Stimulated activated CD4-positive, alpha-beta T cell treated with anti-CD3 and anti-CD28 coated beads, Interleukin-4, amount 100 ng/mL, for 1 hour (primary cell): ENCODE results near the gene ASIP.
"Not testable (repeated sequence)": the region's sequence is repeated elsewhere in the genome, so short reads cannot be mapped to it uniquely, and the experiment has no call there.

ENCODE experiments used
- DNase-seq: peaks from one replicate; pipeline ENCODE4 v3.0.0-alpha.2; 2020

ASIP gene

DNA sequence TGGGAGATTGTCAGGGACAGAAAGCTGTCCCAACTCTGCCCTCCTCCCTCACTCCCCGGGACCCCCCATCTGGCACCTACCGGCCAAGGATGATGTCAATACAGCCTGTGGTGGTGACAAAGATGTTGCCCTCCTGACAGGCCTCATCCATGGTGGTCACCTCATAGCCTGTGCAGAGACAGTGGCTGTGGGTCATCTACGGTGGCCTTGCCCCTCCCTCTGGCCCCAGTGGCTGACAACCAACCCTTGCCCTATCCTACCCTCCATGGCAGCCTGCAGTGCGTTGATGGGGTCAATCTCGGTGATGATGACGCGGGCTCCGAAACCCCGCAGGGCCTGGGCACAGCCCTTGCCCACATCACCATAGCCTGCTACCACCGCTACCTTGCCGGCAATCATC is 49.2 kb downstream of the ASIP start:
- no peak for DNase-seq

DNA sequence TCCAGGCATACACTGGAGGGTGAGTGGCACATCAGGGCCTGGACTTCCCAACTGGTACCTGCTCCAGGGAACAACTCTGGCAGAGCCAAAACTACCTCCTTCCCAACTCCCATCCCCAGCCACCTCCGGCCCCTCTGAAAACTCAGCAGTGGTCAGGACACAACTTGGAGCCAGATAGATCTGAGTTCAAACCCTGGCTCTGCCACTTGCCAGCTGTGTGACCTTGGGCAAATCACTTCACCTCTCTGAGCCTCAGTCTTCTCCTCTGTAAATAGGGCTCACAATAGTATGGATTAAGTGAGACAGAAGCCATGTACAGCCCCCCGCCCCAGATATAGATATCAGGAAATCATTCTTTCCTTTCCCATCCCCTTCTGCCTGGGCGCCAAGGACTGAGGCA is 51.3 kb downstream of the ASIP start:
- no peak for DNase-seq

DNA sequence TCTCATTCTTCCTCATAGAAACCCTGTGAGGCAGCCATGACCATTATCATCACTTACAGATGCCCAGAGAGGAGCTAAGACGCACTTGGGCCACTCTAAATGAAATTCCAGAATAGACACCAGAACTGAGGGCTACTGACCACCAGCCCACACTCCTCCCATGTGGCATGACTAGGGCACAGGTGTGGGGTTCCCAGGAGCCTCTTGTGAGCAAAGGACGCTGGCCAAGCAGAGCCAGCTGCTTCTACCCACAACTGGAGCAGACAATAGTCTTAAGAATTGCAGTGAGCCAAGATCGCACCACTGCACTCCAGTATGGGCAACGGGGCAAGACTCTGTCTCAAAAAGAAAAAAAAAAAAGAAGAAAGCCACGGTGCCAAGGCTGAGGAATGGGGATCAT is 51.9 kb downstream of the ASIP start:
- no peak for DNase-seq

DNA sequence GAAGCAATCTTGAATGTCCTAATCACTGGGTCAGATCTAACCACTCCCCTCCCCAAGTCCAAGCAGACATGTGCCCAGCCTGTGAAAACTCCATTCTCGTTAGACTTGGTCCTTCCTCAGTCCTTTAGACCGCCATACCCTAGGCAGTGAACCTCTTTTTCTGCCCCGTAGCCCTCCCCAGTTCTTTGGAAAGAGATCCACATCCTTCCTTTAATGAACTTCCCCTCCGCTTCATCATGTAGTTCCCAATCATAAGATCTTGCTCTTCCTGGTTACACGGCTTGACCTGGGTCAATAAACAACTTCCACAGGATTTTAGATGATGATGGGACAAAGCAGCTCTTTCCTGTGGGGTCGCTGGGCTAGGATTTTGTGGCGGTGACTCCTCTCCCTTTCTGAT is 52.4 kb downstream of the ASIP start:
- no peak for DNase-seq

DNA sequence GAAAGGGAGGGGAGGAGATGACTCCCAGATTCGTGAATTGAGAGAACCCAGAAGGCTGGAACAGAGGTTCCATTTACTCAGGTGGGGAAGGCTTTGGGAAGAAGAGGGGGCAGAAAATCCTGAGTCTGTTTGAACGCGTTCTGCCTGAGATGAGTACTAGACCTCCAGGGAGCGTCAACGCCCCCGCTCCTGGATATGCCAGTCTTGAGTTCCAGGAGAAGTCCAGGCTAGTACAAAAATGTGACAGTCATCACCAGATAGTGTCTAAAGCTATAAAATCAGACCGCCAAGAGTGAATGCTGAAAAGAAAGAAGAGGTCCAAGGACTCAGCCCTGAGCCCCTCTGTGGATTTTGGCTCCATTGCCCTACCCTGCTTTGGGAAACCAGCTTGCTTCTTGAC is 53.3 kb downstream of the ASIP start:
- DNase-seq: no peak

DNA sequence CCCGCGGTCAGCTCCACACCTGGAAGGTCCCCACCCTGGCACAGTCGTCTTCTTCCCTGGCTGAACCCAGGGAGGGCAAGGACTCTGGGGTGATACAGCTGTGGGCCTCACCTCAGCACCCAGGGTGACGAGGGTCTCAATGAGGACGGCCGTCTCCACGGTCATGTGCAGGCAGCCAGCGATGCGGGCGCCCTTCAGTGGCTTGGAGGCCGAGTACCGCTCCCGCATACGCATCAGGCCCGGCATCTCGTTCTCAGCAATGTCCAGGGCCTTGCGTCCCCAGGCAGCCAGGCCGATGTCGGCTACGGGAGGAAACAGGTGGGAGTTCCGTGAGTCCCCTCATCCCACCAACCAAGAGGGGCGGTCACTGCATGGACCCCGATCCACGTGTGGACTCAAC is 54.1 kb downstream of the ASIP start:
- no peak for DNase-seq

DNA sequence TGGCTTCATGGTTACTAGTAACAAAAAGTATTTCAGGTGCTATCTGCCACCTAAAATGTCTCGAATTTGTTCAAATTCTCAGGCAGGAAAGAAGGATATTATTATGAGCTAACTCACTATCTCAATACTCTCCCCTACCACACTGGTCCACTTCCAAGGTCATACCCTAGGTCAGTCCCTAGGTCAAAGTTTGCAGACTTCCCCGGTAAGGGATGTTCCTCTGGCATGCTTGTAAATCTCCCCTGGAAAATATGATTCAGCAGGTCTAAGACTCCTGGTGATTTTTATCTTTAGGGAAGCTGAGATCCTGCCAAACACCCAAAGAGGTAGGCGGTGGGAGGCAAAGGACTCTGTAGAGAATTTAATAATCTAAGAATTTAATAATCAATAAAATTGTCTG is 55.2 kb downstream of the ASIP start:
- DNase-seq: no peak

DNA sequence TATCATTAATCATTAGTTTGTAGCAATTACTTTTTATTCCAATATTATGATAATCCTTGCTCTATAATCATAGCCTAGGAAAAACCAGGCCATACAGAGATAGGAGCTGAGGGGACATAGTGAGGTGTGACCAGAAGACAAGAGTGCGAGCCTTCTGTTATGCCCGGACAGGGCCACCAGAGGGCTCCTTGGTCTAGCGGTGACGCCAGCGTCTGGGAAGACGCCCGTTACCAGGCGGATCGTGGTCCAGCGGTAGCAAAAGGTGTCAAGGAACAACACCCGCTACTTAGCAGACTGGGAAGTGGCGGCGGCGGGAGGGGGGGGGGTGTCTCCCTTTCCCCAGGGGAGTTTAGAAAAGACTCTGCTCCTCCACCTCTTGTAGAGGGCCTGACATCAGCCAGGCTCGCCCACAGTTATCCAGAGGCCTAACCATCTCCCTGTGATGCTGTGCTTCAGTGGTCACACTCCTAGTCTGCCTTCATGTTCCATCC is 57.1 kb downstream of the ASIP start:
- DNase-seq: not testable (repeated sequence)

DNA sequence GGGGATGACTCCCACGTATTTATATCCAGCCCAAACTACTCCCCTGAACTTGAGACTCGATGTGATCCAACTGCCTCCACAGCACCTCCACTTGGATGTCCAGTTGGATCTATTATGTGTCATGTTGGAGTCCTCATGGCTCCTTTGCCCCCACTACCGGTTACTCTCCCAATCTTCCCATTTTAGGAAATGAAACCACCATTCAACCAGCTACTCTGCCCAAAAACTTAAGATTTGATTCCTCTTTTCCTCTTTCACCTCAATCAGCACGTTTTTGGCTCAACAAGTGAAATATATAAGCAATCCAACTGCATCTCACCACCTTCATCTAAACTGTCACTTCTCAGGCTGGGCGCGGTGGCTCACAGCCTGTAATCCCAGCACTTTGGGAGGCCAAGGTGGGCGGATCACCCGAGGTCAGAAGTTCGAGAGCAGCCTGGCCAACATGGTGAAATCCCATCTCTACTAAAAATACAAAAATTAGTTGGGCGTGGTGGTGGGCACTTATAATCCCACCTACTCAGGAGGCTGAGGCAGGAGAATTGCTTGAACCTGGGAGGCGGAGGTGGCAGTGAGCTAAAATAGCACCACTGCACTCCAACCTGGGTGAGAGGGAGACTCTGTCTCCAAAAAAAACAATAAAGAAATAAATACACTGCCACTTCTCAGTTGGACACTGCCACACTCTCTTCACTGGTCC is 58.5 kb downstream of the ASIP start:
- no peak for DNase-seq

DNA sequence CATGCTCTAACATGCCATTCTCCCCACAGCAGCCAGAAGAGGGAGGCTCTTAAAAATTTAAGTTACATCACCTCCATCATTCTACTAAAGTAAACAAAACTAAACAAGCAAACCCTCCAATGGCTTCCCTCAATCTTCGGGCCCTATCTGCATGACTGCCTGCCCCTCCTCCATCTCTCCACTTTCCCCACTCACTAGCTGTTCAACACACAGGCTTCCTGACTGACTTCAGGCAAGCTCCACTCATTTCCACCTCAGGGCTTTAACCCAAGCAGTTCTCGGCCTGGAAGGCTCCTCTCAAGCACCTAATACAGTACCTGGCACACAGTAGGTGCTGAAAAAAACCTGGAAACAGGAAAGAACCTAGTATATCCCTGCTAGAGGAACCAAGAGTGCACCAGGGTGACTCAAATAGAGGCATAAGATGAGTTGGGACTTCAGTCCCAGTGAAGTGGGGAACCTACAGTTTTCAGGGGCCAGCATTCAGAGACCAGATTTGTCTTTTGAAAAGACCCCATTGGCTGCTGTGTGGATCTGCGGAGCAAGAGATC is 59.1 kb downstream of the ASIP start:
- no peak for DNase-seq

DNA sequence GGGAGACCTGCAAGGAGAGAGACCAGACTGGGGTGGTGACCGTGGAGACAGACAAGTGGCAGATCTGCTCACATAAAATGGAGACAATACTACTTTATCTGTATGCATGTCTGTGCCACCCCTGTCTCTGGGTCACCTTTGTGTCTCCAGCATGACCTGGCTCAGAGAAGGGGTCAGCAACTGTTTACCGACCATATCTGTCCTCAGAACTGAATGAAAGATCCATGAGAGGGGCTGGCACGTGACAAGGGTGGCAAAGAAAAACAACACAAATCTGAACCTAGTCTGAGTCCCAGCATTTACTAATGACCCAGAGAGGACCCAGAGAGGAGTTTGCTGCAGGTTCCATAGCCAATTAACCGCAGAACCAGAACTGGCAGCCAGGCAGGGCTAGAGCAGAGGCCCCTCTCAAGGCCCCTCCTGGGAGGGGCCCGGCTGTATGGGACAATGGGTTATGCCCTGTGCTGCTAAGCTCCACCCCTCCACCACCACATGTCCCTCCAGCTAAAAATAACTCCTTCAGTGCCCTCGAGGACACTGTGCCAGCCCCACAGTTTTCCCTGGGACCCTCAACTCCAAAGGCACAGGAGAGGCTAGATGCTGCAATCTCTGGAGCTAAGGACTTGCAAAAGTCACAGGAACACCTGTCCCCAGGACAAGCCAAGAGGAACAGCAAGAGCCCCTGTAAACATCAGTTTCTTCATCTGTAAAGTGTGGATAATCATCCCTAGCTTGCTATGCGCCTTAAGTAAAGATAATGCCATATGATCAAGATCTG is 59.8 kb downstream of the ASIP start:
- DNase-seq: no peak

DNA sequence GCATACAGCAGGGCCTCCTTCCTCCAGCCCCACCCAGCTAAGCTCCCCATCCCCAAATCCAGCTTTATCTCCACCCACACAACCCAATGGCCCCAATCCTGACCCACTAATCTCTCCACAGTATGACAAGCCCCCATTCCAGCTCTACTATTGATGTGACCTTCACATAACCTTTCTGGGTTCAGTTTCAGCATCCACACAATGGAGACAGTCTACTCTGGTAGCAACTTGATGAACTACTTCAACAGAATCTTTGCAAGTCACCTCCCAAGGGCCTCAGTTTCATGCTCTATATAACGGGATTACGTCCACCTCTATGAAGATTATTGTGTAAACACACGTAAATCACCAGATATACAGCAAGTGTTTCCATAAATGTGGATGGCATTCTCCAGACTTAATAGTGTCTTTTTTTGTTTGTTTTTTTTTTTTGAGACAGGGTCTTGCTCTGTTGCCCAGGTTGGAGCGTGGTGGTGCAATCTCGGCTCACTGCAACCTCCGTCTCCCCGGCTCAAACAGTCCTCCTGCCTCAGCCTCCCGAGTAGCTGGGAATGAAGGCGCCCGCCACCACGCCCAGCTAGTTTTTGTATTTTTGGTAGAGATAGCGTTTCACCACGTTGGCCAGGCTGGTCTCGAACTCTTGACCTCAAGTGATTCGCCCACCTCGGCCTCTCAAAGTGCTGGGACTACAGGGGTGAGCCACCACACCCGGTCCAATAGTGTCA is 60.5 kb downstream of the ASIP start:
- no peak for DNase-seq

DNA sequence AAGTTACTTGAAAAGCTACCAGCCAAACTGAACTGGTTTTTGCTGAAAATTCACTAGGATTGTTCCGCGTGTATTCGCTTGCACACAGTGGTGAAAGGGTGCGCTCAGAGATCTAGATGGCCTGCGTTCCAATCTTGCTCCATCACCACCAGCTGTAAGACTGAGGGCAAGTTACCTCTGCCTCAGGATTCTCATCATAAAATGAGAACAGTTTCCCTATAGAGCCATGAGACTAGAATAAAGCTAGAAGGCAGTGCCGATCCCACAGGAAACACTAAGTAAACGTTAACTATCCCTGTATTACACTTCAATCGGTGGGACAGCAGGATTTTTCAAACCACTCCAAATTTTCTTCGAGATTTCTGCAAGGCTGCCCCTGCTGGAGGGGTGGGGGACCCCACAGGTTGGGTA is 61.1 kb downstream of the ASIP start:
- DNase-seq: no peak

DNA sequence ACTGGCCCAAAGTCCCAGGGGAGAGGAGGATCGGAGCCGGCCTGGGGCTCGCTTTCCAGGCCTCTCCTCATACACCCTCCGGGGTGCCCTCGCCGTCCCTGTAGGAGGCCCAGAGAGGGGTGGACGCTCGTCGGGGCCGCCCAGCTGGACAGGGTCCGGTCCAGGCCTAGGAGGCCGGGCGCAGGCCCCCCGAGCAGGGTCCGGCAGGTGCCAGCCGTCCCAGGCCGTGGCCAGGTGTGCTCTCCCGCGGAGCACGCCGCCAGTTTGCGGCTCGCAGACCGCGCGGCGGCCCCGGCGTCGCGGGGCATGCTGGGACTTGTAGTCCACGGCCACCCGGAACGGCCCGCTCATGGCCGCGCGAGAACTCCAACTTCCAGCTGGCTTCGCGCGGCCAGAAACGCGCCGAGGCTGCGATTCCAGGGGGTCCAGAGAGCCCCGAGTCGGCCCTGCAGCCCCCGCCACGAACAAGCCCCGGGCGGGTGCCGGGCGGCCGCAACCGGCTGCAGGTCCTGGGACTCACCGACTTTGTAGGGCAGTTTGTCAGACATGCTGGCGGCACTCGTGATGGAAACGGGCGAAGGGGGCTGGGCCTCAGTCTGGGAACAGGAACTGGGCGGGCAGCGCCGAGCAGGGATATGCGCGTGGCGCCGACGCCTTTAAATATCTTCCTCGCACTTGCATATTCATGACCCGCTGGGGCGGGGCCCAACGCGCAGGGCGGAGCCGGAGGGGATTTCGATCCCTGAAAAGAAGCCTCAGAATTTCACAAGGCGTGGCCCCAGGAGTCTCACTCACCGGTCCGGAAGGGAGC is 61.7 kb downstream of the ASIP start, which contains the start of gene AHCY:
Gene AHCY, minus strand, starts transcription at position 633 of the 811 bp plus-strand sequence. Its CDS starts 85 bp downstream, at position 548.
- peak; percentile 93 for DNase-seq

DNA sequence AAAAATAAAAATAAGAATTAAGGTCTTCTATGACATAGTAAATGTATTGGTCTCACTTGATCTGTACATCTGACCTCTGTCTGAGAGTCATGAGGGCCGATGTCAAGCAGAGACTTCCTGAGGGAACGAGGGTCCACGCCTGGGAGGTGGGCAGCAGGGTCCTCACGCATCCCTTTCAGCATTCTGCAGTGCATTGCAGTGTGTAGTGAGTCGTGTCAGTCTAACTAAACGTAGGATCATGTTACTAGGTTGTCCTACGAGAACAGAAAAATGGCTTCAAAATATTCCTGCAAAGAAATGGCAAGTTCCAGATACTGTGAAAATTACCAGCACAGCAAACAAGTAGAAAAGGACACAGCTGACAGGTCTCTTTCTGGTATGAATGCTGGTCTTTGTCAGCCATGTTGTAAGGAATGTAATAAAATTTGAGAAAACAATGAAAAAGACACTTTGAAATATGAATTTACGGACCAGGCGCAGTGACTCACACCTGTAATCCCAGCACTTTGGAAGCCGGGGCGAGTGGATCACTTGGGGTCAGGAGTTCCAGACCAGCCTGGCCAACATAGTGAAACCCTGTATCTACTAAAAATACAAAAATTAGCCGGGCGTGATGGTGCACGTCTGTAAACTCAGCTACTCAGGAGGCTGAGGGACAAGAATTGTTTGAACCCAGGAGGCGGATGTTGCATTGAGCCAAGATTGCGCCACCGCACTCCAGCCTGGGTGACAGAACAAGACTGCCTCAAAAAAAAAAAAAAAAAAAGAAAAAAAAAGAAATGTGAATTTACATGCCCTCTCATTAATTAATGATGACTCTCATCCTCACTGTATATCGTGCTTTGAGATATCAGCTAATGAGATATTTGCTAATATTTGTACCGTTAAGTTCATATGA is 64.4 kb downstream of the ASIP start:
- no peak for DNase-seq

DNA sequence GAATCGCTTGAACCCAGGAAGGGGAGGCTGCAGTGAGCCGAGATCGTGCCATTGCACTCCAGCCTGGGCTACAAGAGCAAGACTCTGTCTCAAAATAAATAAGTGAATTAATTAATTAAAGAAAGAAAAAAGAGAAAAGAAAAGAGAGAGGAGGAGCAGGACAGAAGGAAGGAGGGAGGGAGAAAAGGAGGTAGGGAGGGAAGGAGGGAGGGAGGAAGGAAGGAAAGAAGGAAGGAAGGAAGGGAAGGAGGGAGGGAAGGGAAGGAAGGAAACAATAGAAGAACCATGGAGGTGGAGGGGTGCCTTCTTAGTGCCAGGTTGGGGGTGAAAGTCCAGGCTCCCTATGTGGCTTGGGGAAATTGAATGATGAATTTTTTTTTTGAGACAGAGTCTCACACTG is 68.5 kb downstream of the ASIP start:
- no peak for DNase-seq

DNA sequence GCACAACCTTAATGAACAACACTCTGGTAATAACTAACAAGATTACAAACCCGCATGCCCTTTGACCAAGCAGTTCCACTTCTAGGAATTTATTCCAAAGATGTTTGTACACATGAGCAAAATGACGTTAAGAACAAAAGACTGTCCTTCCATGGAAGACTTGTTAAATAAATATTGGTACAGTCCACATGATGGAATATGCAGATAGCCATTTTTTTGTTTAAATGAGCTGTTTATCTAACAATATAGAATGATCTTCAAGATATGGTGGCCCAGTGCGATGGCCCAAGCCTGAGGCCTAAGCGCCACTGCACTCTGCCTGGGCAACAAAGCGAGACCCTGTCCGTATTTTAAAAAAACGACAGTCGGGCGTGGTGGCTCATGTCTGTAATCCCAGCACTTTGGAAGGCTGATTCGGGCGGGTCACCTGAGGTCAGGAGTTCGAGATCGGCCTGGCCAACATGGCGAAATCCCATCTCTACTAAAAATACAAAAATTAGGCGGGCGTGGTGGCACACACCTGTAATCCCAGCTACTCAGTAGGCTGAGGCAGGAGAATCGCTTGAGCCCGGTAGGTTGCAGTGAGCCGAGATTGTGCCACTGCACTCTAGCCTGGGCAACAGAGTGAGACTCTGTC is 69.4 kb downstream of the ASIP start:
- DNase-seq: no peak

DNA sequence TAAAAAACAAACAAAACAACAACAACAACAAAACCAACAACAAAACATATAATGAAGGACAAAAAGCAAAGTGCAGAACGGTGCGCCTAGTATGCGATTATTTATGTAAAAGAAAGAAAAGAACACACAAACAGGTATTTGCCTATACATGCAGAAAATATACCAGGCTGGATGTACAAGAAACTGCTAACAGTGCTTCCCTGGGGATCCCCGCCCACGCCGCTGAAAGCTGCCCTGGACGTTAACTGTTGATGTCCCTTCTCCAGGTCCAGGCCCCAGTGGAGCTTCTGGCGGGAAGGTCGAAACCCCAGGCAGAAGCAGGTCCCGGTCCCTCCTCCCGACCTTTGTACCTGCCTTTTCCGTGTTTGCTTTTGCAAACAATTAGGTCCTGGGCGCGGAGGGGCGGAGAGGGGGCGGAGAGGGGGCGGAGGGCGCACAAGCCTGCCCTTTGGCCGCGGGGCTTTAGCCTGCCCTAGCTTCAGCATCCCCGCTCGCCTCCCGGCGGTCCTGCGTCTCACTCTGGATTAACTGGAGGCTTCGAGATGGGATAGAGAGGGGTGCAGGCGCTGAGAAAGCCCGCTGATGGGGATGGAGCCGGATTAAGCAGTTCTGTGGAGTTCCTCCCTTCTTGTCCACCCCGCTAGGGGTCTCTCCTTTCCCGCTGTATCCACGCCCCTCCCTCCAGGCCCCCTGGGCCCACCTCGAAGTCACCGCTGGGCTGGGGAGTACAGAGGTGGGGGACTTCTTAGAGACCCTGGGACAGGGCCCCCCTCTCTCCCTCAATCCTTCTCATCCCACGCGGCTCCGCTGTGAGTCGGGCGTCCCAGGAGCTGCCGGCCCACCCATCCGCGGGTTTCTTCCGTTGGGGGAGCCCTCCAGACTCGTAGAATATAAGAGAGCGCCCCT is 70.1 kb downstream of the ASIP start:
- DNase-seq: no peak

DNA sequence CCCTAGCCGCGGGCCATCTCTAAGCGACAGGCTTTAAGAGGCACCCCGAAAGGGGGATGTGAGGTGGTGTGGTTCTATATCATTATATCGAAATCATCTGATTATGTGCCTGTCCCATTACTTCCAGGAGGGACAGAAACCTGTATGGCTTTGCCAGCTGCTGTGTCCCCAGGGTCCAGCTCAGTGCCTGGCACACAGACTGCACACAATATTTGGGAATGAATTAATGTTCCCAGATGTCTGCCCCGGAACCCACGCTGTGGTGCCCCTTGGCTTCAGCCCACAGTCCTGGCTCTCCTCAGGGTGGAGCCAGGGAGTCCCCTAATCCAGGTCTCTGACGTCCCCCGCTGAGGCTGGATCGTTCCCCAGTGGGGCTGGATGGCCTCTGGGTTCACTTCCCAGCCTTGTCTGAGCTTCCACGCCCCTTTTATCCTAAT is 70.8 kb downstream of the ASIP start:
- DNase-seq: no peak
